C4-2B (cell line): ENCODE results near the gene KCNN4.

Experiments
- H3K27ac ChIP-seq: fragments of 450-650 bp; 2 replicates; pipeline ENCODE4 v1.5.1; 2017
- CTCF ChIP-seq: fragments of 450-650 bp; conservative IDR thresholded peaks from 2 replicates; pipeline ENCODE4 v1.5.1; 2017; ENCODE audit warnings: mild to moderate bottlenecking
- ZFX ChIP-seq: fragments of 450-650 bp; IDR thresholded peaks from 2 replicates; pipeline ENCODE4 v1.6.1; 2017

KCNN4 gene

GRCh38 chr19:43782689-43783231, 2.0 kb upstream of the KCNN4 start:
- no peak for TF ChIP-seq CTCF
- TF ChIP-seq ZFX: no peak
- no peak overlapping the region for H3K27ac ChIP-seq

GRCh38 chr19:43782311-43782660, 1.5 kb upstream of the KCNN4 start:
- TF ChIP-seq CTCF: no peak
- TF ChIP-seq ZFX: no peak
- no peak overlapping the region for H3K27ac ChIP-seq

GRCh38 chr19:43781630-43782310, 997 bp upstream of the KCNN4 start:
- H3K27ac ChIP-seq: no peak overlapping the region

GRCh38 chr19:43779820-43780219, 953 bp downstream of the KCNN4 start:
- no peak for TF ChIP-seq ZFX
- no peak for TF ChIP-seq CTCF
- H3K27ac ChIP-seq: no peak overlapping the region

More at GRCh38 chr19:43781630-43782310, 997 bp upstream of the KCNN4 start:
- TF ChIP-seq CTCF (no peak), ZFX (no peak)

- no peak overlapping the region for H3K27ac ChIP-seq
- no peak for TF ChIP-seq CTCF
- TF ChIP-seq ZFX: no peak
Measured at GRCh38 chr19:43779147-43779819, 1.5 kb downstream of the KCNN4 start.

GRCh38 chr19:43778651-43779050, 2.1 kb downstream of the KCNN4 start:
- H3K27ac ChIP-seq: no peak overlapping the region

More at GRCh38 chr19:43778651-43779050, 2.1 kb downstream of the KCNN4 start:
- TF ChIP-seq ZFX (no peak), CTCF (no peak)
